ENCODE results near the gene OR10H4.

DNA sequence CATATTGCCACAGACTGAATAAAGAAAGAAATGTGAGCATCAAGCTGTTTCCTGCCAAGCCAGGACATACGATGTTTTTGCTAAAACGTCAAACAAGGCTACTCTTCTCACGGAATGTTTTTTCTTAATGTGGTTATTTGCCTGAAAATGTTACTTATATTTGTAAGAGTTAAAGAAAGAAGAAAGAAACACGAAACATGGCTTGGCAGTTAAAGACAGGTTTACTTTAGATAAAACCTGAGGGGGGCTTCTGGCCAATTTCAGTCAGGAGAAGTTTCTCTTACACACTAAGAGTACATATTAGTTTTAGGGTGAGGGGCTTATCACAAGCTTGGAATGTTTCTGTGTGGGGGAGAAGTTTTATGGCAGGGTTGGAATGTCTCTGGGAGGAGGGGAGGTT lies 4.4 kb upstream of the OR10H4 start:
- TF ChIP-seq, protein P1, sequence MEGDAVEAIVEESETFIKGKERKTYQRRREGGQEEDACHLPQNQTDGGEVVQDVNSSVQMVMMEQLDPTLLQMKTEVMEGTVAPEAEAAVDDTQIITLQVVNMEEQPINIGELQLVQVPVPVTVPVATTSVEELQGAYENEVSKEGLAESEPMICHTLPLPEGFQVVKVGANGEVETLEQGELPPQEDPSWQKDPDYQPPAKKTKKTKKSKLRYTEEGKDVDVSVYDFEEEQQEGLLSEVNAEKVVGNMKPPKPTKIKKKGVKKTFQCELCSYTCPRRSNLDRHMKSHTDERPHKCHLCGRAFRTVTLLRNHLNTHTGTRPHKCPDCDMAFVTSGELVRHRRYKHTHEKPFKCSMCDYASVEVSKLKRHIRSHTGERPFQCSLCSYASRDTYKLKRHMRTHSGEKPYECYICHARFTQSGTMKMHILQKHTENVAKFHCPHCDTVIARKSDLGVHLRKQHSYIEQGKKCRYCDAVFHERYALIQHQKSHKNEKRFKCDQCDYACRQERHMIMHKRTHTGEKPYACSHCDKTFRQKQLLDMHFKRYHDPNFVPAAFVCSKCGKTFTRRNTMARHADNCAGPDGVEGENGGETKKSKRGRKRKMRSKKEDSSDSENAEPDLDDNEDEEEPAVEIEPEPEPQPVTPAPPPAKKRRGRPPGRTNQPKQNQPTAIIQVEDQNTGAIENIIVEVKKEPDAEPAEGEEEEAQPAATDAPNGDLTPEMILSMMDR (conservative IDR thresholded peaks at IDR 0.05), result no peak
- no peak for TF ChIP-seq ZFX (IDR thresholded peaks at IDR 0.05)

All from C4-2B (cell line).